NCI-H460 (cell line): ENCODE results near the gene GAL3ST3. TPM values are rescaled to one million over a fixed set of nuclear protein-coding genes. Genes with fewer than 3 reads are reported as not detected.

Experiments used
- total RNA-seq: library from RNA; depleted of rRNA; stranded (reverse); fragments of >200 nt; shearing (Covaris generic); gene quantifications from 2 replicates; pipeline ENCODE4 v1.2.3, GENCODE V29; 2014; rRNA removed

The GAL3ST3 gene
- total RNA-seq, 1 experiment from 2014 or later = not detected

Other genes with a start within 250 kb of the GAL3ST3 start
- 0.05 TPM in 1 of 2 replicates, not detected in the other for gene SNX32, start 215.2 kb downstream of the GAL3ST3 start, total RNA-seq
- gene CFL1, start 191.0 kb downstream of the GAL3ST3 start, total RNA-seq = 362 and 364 TPM in 2 replicates
- gene MUS81, start 188.7 kb downstream of the GAL3ST3 start, total RNA-seq = 36.8 and 39.1 TPM in 2 replicates
- gene EFEMP2, start 176.4 kb downstream of the GAL3ST3 start, total RNA-seq = 1.0 and 2.8 TPM in 2 replicates
- gene CTSW, start 169.3 kb downstream of the GAL3ST3 start, total RNA-seq = not detected in 2 replicates
- 89.6 and 109 TPM in 2 replicates for gene FIBP, start 160.7 kb downstream of the GAL3ST3 start, total RNA-seq
- gene CCDC85B, start 158.5 kb downstream of the GAL3ST3 start, total RNA-seq = 27.3 and 27.5 TPM in 2 replicates
- gene FOSL1, start 148.8 kb downstream of the GAL3ST3 start, total RNA-seq = 56.1 and 58.4 TPM in 2 replicates
- 7.4 and 9.6 TPM in 2 replicates for gene C11orf68, start 130.1 kb downstream of the GAL3ST3 start, total RNA-seq
- gene DRAP1, start 129.7 kb downstream of the GAL3ST3 start, total RNA-seq = 57.2 and 62.4 TPM in 2 replicates
- not detected in 2 replicates for gene TSGA10IP, start 103.7 kb downstream of the GAL3ST3 start, total RNA-seq
- gene SART1, start 87.4 kb downstream of the GAL3ST3 start, total RNA-seq = 24.7 and 28.4 TPM in 2 replicates
- 23.0 TPM in 2 replicates for gene EIF1AD, start 47.0 kb downstream of the GAL3ST3 start, total RNA-seq
- 53.6 and 64.3 TPM in 2 replicates for gene BANF1, start 46.7 kb downstream of the GAL3ST3 start, total RNA-seq
- gene CST6, start 37.2 kb downstream of the GAL3ST3 start, total RNA-seq = not detected in 2 replicates
- gene CATSPER1, start 22.7 kb downstream of the GAL3ST3 start, total RNA-seq = not detected in 2 replicates
- gene SF3B2, start 3.2 kb upstream of the GAL3ST3 start, total RNA-seq = 91.7 and 101 TPM in 2 replicates
- gene PACS1, start 21.1 kb upstream of the GAL3ST3 start, total RNA-seq = 10.3 and 13.9 TPM in 2 replicates
- gene KLC2, start 208.5 kb upstream of the GAL3ST3 start, total RNA-seq = 17.1 and 17.8 TPM in 2 replicates
- gene RAB1B, start 219.5 kb upstream of the GAL3ST3 start, total RNA-seq = 55.6 and 65.3 TPM in 2 replicates
- 0.20 TPM in 1 of 2 replicates, not detected in the other for gene CNIH2, start 229.0 kb upstream of the GAL3ST3 start, total RNA-seq
- gene YIF1A, start 240.0 kb upstream of the GAL3ST3 start, total RNA-seq = 62.5 and 74.1 TPM in 2 replicates
- gene TMEM151A, start 242.7 kb upstream of the GAL3ST3 start, total RNA-seq = 0.32 and 0.40 TPM in 2 replicates